GM18868 (cell line): ENCODE results near the gene FAM131C.
"Not testable (repeated sequence)": the region's sequence is repeated elsewhere in the genome, so short reads cannot be mapped to it uniquely, and the experiment has no call there.

Source experiments
- ATAC-seq: cut with Tn5 transposase; IDR thresholded peaks from one replicate; pipeline ENCODE4 v1.9.1; 2021; ENCODE audit warnings: mild to moderate bottlenecking, moderate library complexity; ENCODE audit not compliant: unreplicated experiment

The FAM131C gene

DNA sequence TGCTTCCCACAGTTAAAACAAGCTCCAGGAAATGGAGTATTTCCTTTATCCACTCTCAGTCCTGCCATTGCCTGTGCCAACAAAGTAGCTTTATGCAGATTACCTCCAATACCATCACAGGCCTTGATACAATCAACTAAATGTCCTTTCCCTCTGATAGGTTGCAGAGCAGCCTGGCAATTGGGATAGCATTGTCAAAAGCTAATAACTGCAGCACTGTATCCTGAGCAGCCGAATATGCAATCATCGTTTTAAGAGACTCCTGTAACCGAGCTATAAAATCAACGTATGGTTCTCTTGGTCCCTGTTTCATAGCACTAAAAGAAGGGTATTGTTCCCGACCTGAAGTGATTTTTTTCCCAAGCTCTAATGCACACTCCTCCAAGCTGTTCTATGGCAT, 33.6 kb upstream of the FAM131C start:
- ATAC-seq = not testable (repeated sequence)

- ATAC-seq = no peak
Measured at GRCh38 chr1:16101623-16102022, 28.2 kb upstream of the FAM131C start.

- ATAC-seq = no peak
Measured at GRCh38 chr1:16099412-16099811, 26.0 kb upstream of the FAM131C start.

GRCh38 chr1:16095447-16095846, 22.0 kb upstream of the FAM131C start:
- no peak for ATAC-seq

GRCh38 chr1:16094453-16095158, 21.2 kb upstream of the FAM131C start:
- ATAC-seq = no peak

DNA sequence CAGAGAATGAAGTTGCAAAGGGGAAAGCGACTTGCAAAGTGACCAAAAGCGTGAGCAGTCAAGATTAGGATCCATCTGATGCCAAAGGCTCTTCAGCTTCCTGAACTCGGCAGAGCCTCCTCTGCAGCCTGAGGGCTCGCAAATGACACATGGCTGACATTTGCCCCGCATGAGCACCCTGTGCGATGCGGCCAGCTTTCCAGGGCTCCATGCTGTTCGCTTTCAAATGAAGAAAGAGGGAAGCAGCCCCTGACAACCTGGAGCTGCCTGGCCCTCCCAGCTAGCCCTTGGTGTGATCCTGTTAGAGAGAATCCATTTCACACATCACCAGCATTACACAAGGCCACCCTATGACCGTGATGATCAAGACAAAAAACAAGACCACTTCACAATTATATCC, 20.2 kb upstream of the FAM131C start:
- ATAC-seq = no peak

DNA sequence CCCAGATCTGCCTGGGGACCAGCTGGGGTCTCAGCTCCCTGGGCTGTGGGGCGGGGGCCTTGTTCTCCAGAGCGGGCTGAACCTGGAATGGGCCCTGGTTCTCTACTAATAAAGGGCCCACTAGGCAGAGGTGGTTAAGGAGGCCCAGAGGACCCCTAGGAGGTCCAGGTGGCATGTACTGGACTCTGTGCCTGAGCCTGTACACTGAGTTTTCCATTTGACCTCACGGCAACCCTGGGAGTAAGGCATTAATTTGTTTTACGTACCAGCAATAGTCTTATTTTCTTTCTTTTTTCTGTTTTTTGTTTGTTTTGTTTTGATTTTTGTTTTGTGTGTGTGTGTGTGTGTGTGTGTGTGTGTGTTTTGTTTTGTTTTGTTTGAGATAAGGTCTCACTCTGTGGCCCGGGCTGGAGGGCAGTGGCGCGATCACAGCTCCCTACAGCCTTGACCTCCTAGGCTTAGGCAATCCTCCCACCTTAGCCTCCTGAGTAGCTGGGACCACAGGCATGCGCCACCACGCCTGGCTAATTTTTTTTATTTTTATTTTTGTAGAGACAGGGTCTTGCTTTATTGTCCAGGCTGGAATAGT, 19.6 kb upstream of the FAM131C start:
- ATAC-seq = no peak

DNA sequence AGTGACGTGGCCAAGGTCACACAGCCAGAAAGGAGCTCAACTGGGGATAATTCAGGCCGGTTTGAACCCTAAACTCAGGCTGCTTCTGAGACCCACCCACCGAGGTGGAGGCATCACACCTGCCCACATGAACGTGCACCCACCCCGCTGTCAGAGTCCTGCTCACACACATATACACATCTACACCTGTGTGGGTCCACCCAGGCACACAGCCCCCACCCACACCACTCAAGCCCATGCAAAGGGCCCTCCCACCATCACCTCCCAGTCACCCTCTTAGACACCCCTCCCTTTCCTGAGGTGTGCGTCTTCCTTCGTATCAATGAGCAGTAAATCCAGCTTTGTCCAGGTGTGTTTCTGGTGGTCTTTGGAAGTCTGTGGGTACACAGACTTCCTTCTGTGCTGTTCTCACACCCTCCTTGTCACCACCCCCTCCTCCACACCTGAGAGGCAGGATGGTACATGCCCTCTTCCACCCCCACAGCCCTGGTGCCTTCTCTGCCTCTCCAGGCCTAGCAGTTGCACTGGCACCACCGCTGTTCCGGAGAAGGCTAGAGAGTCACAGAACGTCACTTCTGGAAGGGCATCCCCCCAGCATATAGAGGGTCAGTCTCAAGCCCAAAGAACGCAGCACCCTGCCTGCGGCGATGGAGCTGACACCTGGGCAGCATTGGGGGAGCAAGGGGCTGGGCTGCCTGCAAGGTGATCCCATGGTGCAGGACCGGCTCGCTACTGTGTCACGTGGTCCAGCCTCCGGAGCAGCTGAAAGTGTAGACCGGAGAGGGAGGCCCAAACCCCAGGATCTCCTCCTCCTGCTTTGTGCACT, 18.9 kb upstream of the FAM131C start:
- no peak for ATAC-seq

- no peak for ATAC-seq
Measured at GRCh38 chr1:16091296-16091695, 17.8 kb upstream of the FAM131C start.

- no peak for ATAC-seq
Measured at GRCh38 chr1:16090076-16090826, 16.8 kb upstream of the FAM131C start.

- no peak for ATAC-seq
Measured at GRCh38 chr1:16088996-16089395, 15.5 kb upstream of the FAM131C start.

DNA sequence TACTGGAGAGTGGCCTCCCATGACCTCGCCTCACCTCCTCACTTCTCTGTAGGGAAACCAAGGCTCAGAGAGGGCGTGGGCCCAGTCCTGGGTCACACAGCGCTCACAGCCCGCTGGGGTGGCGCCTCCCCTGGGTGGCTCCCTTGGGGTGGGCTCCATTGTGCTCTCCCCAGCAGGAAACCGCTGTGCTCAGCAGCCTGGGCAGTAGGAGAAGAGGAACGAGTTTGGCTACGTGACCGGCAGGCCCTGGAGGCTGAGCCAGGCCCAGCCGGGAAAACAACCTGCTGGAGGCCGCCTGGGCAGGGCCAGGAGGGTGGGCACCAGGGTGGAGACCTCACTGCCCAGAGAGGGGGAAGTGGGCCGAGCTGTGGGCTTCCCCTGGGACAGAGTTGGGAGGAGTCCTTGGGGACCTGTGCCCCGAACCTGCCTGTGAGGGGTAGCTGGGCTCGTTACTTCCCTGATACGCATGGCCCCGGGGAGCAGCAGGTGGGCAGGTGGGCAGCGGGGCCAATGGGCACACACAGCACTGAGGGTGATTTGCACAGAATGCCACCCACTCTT, 15.0 kb upstream of the FAM131C start:
- ATAC-seq = no peak

DNA sequence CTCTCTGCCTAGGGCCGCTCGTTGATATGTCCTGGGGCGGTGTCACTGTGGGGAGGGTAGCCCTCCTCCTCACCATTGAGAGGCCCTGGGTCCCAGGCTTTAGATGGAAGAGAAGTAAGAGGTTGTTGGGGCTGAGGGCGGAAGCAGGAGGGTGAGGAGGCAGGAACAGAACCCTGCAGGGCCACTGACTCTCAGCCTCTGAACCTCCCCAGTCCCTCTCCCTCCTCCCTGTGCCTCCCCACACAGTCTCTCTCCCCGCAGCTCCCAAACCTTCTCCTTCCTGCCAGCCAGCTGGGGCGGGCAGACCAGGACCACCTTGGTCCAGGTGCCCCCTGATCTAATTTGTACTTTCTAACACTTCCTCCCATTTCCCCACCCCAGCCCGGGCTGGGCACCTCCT, 14.3 kb upstream of the FAM131C start:
- no peak for ATAC-seq

- no peak for ATAC-seq
Measured at GRCh38 chr1:16085522-16085921, 12.1 kb upstream of the FAM131C start.

DNA sequence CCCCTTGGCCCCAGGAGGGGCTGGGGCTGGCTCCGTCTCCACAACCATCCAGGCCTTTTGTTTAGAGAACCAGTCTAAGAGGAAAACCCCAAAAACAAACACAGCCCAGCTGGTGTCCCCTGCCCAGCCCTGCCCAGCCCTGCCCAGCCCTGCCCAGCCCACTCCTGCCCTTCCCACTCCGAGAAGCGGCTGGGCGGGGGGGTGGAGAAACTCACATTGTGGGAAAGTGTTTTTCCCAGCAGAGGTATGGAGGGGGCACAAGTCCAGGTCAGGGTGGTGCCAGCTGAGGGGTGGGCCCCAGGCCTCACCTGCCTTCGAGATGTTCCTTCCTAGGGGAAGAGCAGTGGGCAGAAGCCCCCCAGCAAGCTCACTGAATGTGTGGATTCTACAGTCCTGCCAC, 10.0 kb upstream of the FAM131C start:
- no peak for ATAC-seq

DNA sequence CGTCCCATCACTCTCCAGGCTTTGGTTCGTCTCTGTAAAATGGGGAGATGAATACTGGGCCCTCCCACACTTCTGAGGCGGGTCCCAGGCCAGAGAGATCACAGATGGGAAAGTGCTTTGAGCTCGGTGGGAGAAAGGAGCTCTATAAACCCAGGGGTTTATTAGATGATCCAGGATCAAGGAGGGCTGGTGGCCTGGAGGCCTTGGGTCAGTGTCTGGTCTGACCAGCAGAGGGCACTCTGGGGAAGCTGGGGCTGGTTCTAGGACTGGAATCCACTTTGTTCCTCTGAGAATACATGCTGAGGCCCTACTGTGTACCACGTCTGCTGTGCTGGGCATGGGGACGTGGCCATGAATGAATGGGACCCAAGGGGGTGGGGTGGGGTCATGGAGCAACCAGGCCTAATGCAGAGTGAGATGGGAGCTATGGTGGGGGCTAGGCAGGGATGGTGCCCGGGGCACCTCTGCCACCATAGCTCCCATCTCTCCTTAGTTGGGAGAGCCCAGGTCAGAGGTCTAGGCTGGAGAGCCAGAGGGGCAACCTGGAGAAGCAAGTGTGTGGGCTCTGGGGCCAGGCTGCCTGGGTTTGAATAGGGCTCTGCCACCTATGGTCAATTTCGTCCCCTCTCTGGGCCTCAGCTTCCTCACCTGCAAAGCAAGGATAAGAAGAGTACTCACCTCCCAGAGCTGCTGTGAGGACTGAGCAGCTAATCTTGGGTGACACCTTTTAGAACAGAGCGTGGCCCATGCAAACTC, 9.0 kb upstream of the FAM131C start:
- ATAC-seq = no peak

DNA sequence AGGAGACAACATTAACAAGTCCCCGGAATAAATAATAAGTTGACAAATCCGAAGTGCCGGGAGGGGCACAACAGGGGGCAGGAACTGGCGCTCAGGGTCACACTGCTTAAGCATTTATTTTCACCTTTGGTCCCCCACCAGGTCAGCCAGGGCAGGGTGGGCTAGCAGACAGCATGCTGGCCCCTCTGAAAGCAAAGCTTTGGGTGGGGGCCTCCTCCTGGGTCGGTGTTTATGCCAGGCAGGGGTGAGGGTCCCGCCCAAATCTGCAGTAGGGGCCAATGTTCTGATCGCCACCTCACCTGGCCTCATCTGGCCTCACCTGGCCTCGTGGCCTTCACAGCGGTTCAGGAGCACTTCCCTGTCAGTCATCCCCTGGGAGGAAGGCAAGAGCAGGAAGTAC, 8.2 kb upstream of the FAM131C start:
- ATAC-seq = no peak

GRCh38 chr1:16080422-16081150, 7.1 kb upstream of the FAM131C start:
- ATAC-seq = no peak

DNA sequence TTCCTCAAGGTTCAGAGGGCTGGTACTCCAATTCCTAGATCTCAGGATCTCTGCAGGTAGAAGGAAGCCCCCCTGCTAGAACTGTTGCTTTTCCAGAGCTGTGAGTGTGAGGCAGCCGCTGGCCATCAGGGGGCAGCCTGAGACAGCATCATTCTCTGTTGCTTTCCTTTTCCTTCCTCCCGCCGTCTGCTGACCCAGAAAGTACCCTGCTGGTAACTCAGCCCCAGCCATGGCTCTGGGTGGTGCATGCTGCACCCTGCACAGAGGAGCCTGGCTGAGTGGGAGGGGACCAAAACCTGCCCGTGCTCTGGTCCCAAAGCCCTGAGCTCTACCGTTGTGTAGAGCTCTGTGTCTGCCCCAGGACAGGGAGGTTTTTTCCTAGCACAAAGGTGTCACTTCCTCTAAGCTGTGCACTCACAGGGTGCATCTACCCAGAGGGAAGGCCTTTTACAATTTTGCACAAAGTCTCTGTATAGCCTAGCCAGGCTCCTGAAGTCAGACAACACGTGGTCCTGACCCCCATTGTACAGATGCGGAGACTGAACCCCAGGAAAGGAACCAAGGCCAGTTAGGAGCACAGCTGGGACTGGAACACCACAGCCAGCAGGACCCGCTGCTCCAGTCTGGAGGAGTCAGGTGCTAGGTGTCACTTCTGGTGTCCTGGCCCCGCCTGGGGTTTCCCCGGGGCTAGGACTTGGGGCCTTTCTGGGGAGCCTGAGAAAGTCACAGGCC, 5.6 kb upstream of the FAM131C start:
- no peak for ATAC-seq
